ENCODE data around the gene TSACC.

The TSACC gene

GRCh38 chr1:156337052-156337887, 1.1 kb upstream of the TSACC start:
- Histone ChIP-seq H3K27ac (ENCODE audit: low read depth, low read length) (no peak overlapping the region), H3K14ac (ENCODE audit: low read length) (peak overlapping the region; percentile 83), H2BK12ac (ENCODE audit: low read length) (no peak overlapping the region), H3K23ac (ENCODE audit: low read length) (no peak overlapping the region), H3K4me2 (ENCODE audit: low read length) (peak overlapping the region; percentile 88), H3K4ac (ENCODE audit: low read depth, low read length) (peak overlapping the region; percentile 97), H4K91ac (ENCODE audit: low read depth, low read length) (peak overlapping the region; percentile 75), H2AFZ (ENCODE audit: insufficient read depth, low read length, poor library complexity) (peak overlapping the region; percentile 81), H3K4me3 (ENCODE audit: low read depth, low read length) (peak overlapping the region; percentile 92), H2BK120ac (ENCODE audit: insufficient read depth, low read length, poor library complexity) (peak overlapping the region; percentile 54), H3K79me2 (ENCODE audit: control insufficient read depth, insufficient read depth, low read length, poor library complexity) (peaks cover 9% of the 10 kb centered on the region), H3K18ac (ENCODE audit: low read length) (no peak overlapping the region), H2AK5ac (ENCODE audit: low read length) (no peak overlapping the region), H3K36me3 (ENCODE audit: control insufficient read depth in 1 of 2, insufficient read depth in 2 of 2, low read length in 2 of 2) (peaks cover 9 to 20% of the 10 kb centered on the region in 2 experiments), H4K12ac (ENCODE audit: low read depth, low read length) (peak overlapping the region; percentile 22), H3K27me3 (ENCODE audit: insufficient read depth, low read length) (no peaks in the 10 kb centered on the region), H3K4me1 (ENCODE audit: control insufficient read depth in 1 of 2, insufficient read depth in 2 of 2, low read length in 2 of 2) (peaks cover 3 to 4% of the 10 kb centered on the region in 2 experiments), H4K8ac (ENCODE audit: low read depth, low read length) (peak overlapping the region; percentile 91), H3K79me1 (ENCODE audit: low read length) (peaks cover 5% of the 10 kb centered on the region), H2BK5ac (ENCODE audit: low read depth, low read length, poor library complexity) (no peak overlapping the region), H3K9ac (ENCODE audit: low read length) (peak overlapping the region; percentile 96), H3K9me3 (ENCODE audit: insufficient read depth, low read depth, low read length) (no peaks in the 10 kb centered on the region)
- DNase-seq, result peak in 1 of 2 donors; percentile 10
- no CpG with 5 or more reads among the region's 34 CpGs for WGBS (ENCODE audit: extremely low coverage, insufficient coverage, insufficient read length)

DNA sequence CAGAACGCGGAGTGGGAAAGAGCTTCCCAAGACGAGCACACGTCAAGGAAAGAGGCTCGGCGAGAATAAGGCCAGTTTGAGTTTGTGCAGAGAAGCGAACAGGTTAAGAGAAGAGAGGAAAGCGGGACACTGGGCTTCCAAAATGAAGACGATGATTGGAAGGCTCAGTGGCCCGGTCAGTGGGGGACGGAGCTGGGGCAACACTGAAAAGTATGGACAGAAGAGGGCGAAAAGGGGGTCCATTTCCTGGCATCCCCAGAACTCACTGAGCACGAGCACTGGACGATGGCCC, 492 bp upstream of the TSACC start:
- peak overlapping the region; percentile 75 for H4K91ac ChIP-seq (ENCODE audit: low read depth, low read length)
- H3K36me3 ChIP-seq (ENCODE audit: control insufficient read depth in 1 of 2, insufficient read depth in 2 of 2, low read length in 2 of 2), result peaks cover 8 to 18% of the 10 kb centered on the region in 2 experiments
- peak overlapping the region; percentile 90 for H4K12ac ChIP-seq (ENCODE audit: low read depth, low read length)

GRCh38 chr1:156342166-156342955, 4.0 kb downstream of the TSACC start:
- no peak overlapping the region for H3K23ac ChIP-seq (ENCODE audit: low read length)
- H2AFZ ChIP-seq (ENCODE audit: insufficient read depth, low read length, poor library complexity), result no peak overlapping the region
- H3K27me3 ChIP-seq (ENCODE audit: insufficient read depth, low read length), result no peaks in the 10 kb centered on the region
- WGBS (ENCODE audit: extremely low coverage, insufficient coverage, insufficient read length), result no CpG with 5 or more reads among the region's 1 CpG
- no peak overlapping the region for H4K12ac ChIP-seq (ENCODE audit: low read depth, low read length)
- H2AK5ac ChIP-seq (ENCODE audit: low read length), result no peak overlapping the region
- no peak overlapping the region for H2BK12ac ChIP-seq (ENCODE audit: low read length)
- H2BK5ac ChIP-seq (ENCODE audit: low read depth, low read length, poor library complexity), result no peak overlapping the region
- H3K9ac ChIP-seq (ENCODE audit: low read length), result no peak overlapping the region
- no peaks in the 10 kb centered on the region for H3K36me3 ChIP-seq (ENCODE audit: control insufficient read depth in 1 of 2, insufficient read depth in 2 of 2, low read length in 2 of 2)
- peaks cover 4% of the 10 kb centered on the region for H3K79me2 ChIP-seq (ENCODE audit: control insufficient read depth, insufficient read depth, low read length, poor library complexity)
- H4K8ac ChIP-seq (ENCODE audit: low read depth, low read length), result no peak overlapping the region
- H3K9me3 ChIP-seq (ENCODE audit: insufficient read depth, low read depth, low read length), result no peaks in the 10 kb centered on the region
- peaks cover 0 to 2% of the 10 kb centered on the region in 2 experiments for H3K4me1 ChIP-seq (ENCODE audit: control insufficient read depth in 1 of 2, insufficient read depth in 2 of 2, low read length in 2 of 2)
- H3K27ac ChIP-seq (ENCODE audit: low read depth, low read length), result no peak overlapping the region
- H4K91ac ChIP-seq (ENCODE audit: low read depth, low read length), result no peak overlapping the region
- H2BK120ac ChIP-seq (ENCODE audit: insufficient read depth, low read length, poor library complexity), result no peak overlapping the region
- no peak overlapping the region for H3K4ac ChIP-seq (ENCODE audit: low read depth, low read length)
- no peak overlapping the region for H3K18ac ChIP-seq (ENCODE audit: low read length)
- no peak for DNase-seq
- H3K14ac ChIP-seq (ENCODE audit: low read length), result no peak overlapping the region
- H3K79me1 ChIP-seq (ENCODE audit: low read length), result peaks cover 5% of the 10 kb centered on the region
- H3K4me2 ChIP-seq (ENCODE audit: low read length), result no peak overlapping the region
- no peak overlapping the region for H3K4me3 ChIP-seq (ENCODE audit: low read depth, low read length)

More for the DNA sequence above, 492 bp upstream of the TSACC start:
- Histone ChIP-seq H3K9me3 (ENCODE audit: insufficient read depth, low read depth, low read length) (no peaks in the 10 kb centered on the region), H3K18ac (ENCODE audit: low read length) (peak overlapping the region; percentile 78), H3K4me1 (ENCODE audit: control insufficient read depth in 1 of 2, insufficient read depth in 2 of 2, low read length in 2 of 2) (peaks cover 3 to 4% of the 10 kb centered on the region in 2 experiments), H2BK5ac (ENCODE audit: low read depth, low read length, poor library complexity) (no peak overlapping the region), H3K14ac (ENCODE audit: low read length) (peak overlapping the region; percentile 83), H3K23ac (ENCODE audit: low read length) (no peak overlapping the region), H3K27me3 (ENCODE audit: insufficient read depth, low read length) (no peaks in the 10 kb centered on the region), H2BK12ac (ENCODE audit: low read length) (no peak overlapping the region), H2AFZ (ENCODE audit: insufficient read depth, low read length, poor library complexity) (peak overlapping the region; percentile 81), H3K4ac (ENCODE audit: low read depth, low read length) (peak overlapping the region; percentile 66), H3K79me2 (ENCODE audit: control insufficient read depth, insufficient read depth, low read length, poor library complexity) (peaks cover 9% of the 10 kb centered on the region), H4K8ac (ENCODE audit: low read depth, low read length) (peak overlapping the region; percentile 91), H2AK5ac (ENCODE audit: low read length) (no peak overlapping the region), H3K9ac (ENCODE audit: low read length) (peak overlapping the region; percentile 96), H3K79me1 (ENCODE audit: low read length) (peaks cover 5% of the 10 kb centered on the region), H2BK120ac (ENCODE audit: insufficient read depth, low read length, poor library complexity) (peak overlapping the region; percentile 54), H3K27ac (ENCODE audit: low read depth, low read length) (peak overlapping the region; percentile 59), H3K4me3 (ENCODE audit: low read depth, low read length) (peak overlapping the region; percentile 92), H3K4me2 (ENCODE audit: low read length) (peak overlapping the region; percentile 88)
- no CpG with 5 or more reads among the region's 14 CpGs for WGBS (ENCODE audit: extremely low coverage, insufficient coverage, insufficient read length)
- DNase-seq, result no peak

DNA sequence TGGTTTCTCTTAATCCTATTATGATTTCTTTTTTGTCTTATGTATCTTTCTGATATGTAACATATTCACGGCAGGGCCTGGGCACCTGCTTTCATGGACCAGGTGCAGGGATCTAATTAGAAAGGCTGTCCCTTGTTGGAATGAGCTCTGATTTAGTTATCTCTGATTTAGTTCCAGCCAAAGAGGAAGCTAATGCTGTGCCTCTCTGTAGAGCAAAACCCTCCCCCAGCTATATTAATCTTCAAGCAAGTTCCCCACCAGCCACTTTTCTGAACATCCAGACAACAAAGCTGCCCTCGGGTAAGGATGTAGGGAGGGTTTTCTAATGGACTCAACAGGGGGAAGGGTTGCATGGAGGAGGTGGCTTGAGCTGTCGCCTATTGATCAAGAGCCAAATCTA, 6.1 kb downstream of the TSACC start:
- Histone ChIP-seq H4K12ac (ENCODE audit: low read depth, low read length) (no peak overlapping the region), H3K36me3 (ENCODE audit: control insufficient read depth in 1 of 2, insufficient read depth in 2 of 2, low read length in 2 of 2) (no peaks in the 10 kb centered on the region), H2BK5ac (ENCODE audit: low read depth, low read length, poor library complexity) (no peak overlapping the region)

More for the DNA sequence above, 6.1 kb downstream of the TSACC start:
- Histone ChIP-seq H3K79me2 (ENCODE audit: control insufficient read depth, insufficient read depth, low read length, poor library complexity) (no peaks in the 10 kb centered on the region), H3K4me2 (ENCODE audit: low read length) (no peak overlapping the region), H3K79me1 (ENCODE audit: low read length) (no peaks in the 10 kb centered on the region), H4K91ac (ENCODE audit: low read depth, low read length) (no peak overlapping the region), H2AFZ (ENCODE audit: insufficient read depth, low read length, poor library complexity) (no peak overlapping the region), H3K27ac (ENCODE audit: low read depth, low read length) (no peak overlapping the region), H3K9ac (ENCODE audit: low read length) (no peak overlapping the region), H3K14ac (ENCODE audit: low read length) (no peak overlapping the region), H3K4ac (ENCODE audit: low read depth, low read length) (no peak overlapping the region), H3K4me1 (ENCODE audit: control insufficient read depth in 1 of 2, insufficient read depth in 2 of 2, low read length in 2 of 2) (peaks cover 0 to 2% of the 10 kb centered on the region in 2 experiments), H4K8ac (ENCODE audit: low read depth, low read length) (no peak overlapping the region), H3K23ac (ENCODE audit: low read length) (no peak overlapping the region), H3K27me3 (ENCODE audit: insufficient read depth, low read length) (no peaks in the 10 kb centered on the region), H3K9me3 (ENCODE audit: insufficient read depth, low read depth, low read length) (no peaks in the 10 kb centered on the region), H2AK5ac (ENCODE audit: low read length) (no peak overlapping the region), H2BK12ac (ENCODE audit: low read length) (no peak overlapping the region), H3K4me3 (ENCODE audit: low read depth, low read length) (no peak overlapping the region), H2BK120ac (ENCODE audit: insufficient read depth, low read length, poor library complexity) (no peak overlapping the region), H3K18ac (ENCODE audit: low read length) (no peak overlapping the region)
- DNase-seq, result no peak
- WGBS (ENCODE audit: extremely low coverage, insufficient coverage, insufficient read length), result no CpG with 5 or more reads among the region's 3 CpGs

All from trophoblast cell (in vitro differentiated cells and primary cell).